Endothelial cell (in vitro differentiated cells): ENCODE data around the gene ELK3. TPM values are rescaled to one million over a fixed set of nuclear protein-coding genes. Genes with fewer than 3 reads are reported as not detected.
A peak's percentile ranks its signal among the peaks of the same experiment; 100 is the strongest.

ENCODE experiments used
- DNase-seq: peaks from one replicate; pipeline ENCODE4 v3.0.0; 2021; ENCODE audit warnings: low spot score
- H3K27ac Mint-ChIP-seq: one replicate; pipeline ENCODE4 v1.8.0; 2021; ENCODE audit warnings: mixed read lengths, inconsistent platforms; ENCODE audit not compliant: unreplicated experiment
- H3K27me3 Mint-ChIP-seq: one replicate; pipeline ENCODE4 v1.8.0; 2021; ENCODE audit warnings: mild to moderate bottlenecking, moderate library complexity, mixed read lengths, inconsistent platforms; ENCODE audit not compliant: unreplicated experiment
- H3K36me3 Mint-ChIP-seq: one replicate; pipeline ENCODE4 v1.8.0; 2021; ENCODE audit warnings: mild to moderate bottlenecking, low read depth, mixed read lengths, inconsistent platforms; ENCODE audit not compliant: unreplicated experiment
- H3K4me1 Mint-ChIP-seq: one replicate; pipeline ENCODE4 v1.8.0; 2021; ENCODE audit warnings: mild to moderate bottlenecking, mixed read lengths, inconsistent platforms; ENCODE audit not compliant: unreplicated experiment
- H3K4me3 Mint-ChIP-seq: one replicate; pipeline ENCODE4 v1.8.0; 2021; ENCODE audit warnings: mild to moderate bottlenecking, mixed read lengths, inconsistent platforms; ENCODE audit not compliant: unreplicated experiment
- H3K9me3 Mint-ChIP-seq: one replicate; pipeline ENCODE4 v1.8.0; 2021; ENCODE audit warnings: mixed read lengths, inconsistent platforms; ENCODE audit not compliant: unreplicated experiment
- total RNA-seq: library from RNA; stranded (reverse); fragmentation: NEBNext Ultra II Directional; extraction: Animal tissue kit (Norgen Biotek cat#: 25700); gene quantifications from one replicate; pipeline ENCODE4 v1.2.1, GENCODE V29; 2021; ENCODE audit not compliant: unreplicated experiment
- TF ChIP-seq, protein P1 (sequence below): fragments of 200-600 bp; sonication (generic); IDR thresholded peaks from one replicate; pipeline ENCODE4 v1.5.0; 2021; ENCODE audit warnings: antibody characterized with exemption; ENCODE audit not compliant: unreplicated experiment

Gene ELK3
- total RNA-seq, 1 donor from 2014 or later, result 294 TPM

GRCh38 chr12:96293093-96293492, 98.9 kb downstream of the ELK3 start:
- TF ChIP-seq, protein P1, sequence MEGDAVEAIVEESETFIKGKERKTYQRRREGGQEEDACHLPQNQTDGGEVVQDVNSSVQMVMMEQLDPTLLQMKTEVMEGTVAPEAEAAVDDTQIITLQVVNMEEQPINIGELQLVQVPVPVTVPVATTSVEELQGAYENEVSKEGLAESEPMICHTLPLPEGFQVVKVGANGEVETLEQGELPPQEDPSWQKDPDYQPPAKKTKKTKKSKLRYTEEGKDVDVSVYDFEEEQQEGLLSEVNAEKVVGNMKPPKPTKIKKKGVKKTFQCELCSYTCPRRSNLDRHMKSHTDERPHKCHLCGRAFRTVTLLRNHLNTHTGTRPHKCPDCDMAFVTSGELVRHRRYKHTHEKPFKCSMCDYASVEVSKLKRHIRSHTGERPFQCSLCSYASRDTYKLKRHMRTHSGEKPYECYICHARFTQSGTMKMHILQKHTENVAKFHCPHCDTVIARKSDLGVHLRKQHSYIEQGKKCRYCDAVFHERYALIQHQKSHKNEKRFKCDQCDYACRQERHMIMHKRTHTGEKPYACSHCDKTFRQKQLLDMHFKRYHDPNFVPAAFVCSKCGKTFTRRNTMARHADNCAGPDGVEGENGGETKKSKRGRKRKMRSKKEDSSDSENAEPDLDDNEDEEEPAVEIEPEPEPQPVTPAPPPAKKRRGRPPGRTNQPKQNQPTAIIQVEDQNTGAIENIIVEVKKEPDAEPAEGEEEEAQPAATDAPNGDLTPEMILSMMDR, result no peak
- no peaks in the 10 kb centered on the region for H3K4me1 Mint-ChIP-seq
- H3K4me3 Mint-ChIP-seq, result no peak overlapping the region
- H3K27ac Mint-ChIP-seq, result no peak overlapping the region
- no peaks in the 10 kb centered on the region for H3K9me3 Mint-ChIP-seq
- no peaks in the 10 kb centered on the region for H3K27me3 Mint-ChIP-seq
- DNase-seq, result no peak
- peaks cover 39% of the 10 kb centered on the region for H3K36me3 Mint-ChIP-seq

- TF ChIP-seq, protein P1, result no peak
- no peaks in the 10 kb centered on the region for H3K4me1 Mint-ChIP-seq
- H3K36me3 Mint-ChIP-seq, result peaks cover 36% of the 10 kb centered on the region
- H3K27ac Mint-ChIP-seq, result no peak overlapping the region
- no peaks in the 10 kb centered on the region for H3K9me3 Mint-ChIP-seq
- no peaks in the 10 kb centered on the region for H3K27me3 Mint-ChIP-seq
- no peak for DNase-seq
- H3K4me3 Mint-ChIP-seq, result no peak overlapping the region
Measured at GRCh38 chr12:96294831-96295230, 100.7 kb downstream of the ELK3 start.

- no peak for DNase-seq
- H3K27ac Mint-ChIP-seq, result no peak overlapping the region
- H3K36me3 Mint-ChIP-seq, result peaks cover 36% of the 10 kb centered on the region
- H3K27me3 Mint-ChIP-seq, result no peaks in the 10 kb centered on the region
- H3K4me3 Mint-ChIP-seq, result no peak overlapping the region
- TF ChIP-seq, protein P1, result no peak
- no peaks in the 10 kb centered on the region for H3K4me1 Mint-ChIP-seq
- H3K9me3 Mint-ChIP-seq, result no peaks in the 10 kb centered on the region
Measured at GRCh38 chr12:96295532-96296160, 101.5 kb downstream of the ELK3 start.

GRCh38 chr12:96297504-96297903, 103.3 kb downstream of the ELK3 start:
- TF ChIP-seq, protein P1, result no peak
- Mint-ChIP-seq H3K27me3 (no peaks in the 10 kb centered on the region), H3K4me3 (no peak overlapping the region)

GRCh38 chr12:96300064-96300463, 105.9 kb downstream of the ELK3 start:
- TF ChIP-seq, protein P1, result no peak
- H3K4me3 Mint-ChIP-seq, result no peak overlapping the region
- peaks cover 3% of the 10 kb centered on the region for H3K4me1 Mint-ChIP-seq
- H3K27ac Mint-ChIP-seq, result no peak overlapping the region
- H3K27me3 Mint-ChIP-seq, result no peaks in the 10 kb centered on the region
- H3K36me3 Mint-ChIP-seq, result peaks cover 24% of the 10 kb centered on the region
- no peaks in the 10 kb centered on the region for H3K9me3 Mint-ChIP-seq
- DNase-seq, result no peak

More at GRCh38 chr12:96297504-96297903, 103.3 kb downstream of the ELK3 start:
- Mint-ChIP-seq H3K27ac (peak overlapping the region; percentile 31), H3K4me1 (peaks cover 3% of the 10 kb centered on the region), H3K36me3 (peaks cover 29% of the 10 kb centered on the region), H3K9me3 (no peaks in the 10 kb centered on the region)
- no peak for DNase-seq
